Measurements from ENCODE around the gene KIAA0040. TPM values are rescaled to one million over a fixed set of nuclear protein-coding genes. Genes with fewer than 3 reads are reported as not detected.

The KIAA0040 gene
- total RNA-seq, 1 experiment from 2014 or later, result 5.0 TPM

DNA sequence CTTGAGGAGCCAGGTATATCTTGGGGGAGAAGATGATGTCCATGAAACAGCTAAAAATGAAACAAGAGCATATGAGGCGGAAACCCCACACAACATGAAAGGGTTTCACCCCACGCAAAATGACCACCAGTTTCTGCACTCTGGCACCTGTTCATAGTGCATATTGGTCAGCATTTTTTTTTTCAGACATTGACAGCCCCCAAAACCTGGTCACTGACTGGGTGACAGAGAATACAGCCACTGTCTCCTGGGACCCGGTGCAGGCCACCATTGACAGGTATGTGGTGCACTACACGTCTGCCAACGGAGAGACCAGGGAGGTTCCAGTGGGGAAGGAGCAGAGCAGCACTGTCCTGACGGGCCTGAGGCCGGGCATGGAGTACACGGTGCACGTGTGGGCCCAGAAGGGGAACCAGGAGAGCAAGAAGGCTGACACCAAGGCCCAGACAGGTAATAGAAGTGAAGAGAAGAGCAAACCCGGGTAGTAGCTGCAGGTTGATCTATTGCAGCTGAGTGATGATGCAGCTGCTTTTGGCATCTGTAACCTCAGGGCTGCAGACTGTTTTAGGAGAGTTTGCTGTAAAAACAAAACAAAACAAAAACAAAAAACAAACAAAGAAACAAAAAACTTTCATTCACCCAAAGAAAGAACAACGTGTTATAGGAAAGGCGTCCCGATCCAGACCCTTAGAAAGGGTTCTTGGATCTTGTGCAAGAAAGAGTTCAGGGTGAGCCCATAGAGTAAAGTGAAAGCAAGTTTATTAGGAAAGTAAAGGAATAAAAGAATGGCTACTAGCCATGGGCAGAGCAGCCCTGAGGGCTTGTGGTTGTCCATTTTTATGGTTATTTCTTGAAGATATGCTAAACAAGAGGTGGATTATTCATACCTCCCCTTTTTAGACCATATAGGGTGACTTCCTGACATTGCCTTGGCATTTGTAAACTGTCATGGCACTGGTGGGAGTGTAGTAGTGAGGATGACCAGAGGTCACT lies 73.9 kb downstream of the KIAA0040 start:
- no peak for DNase-seq
- Histone ChIP-seq H3K79me1 (ENCODE audit: insufficient read depth, low read depth, low read length, poor library complexity, severe bottlenecking) (no peaks in the 10 kb centered on the region), H2BK15ac (ENCODE audit: low read depth, low read length) (no peak overlapping the region), H2AK5ac (ENCODE audit: insufficient read length, low read length) (no peak overlapping the region), H3K23me2 (ENCODE audit: insufficient read length, low read depth, low read length, poor library complexity, severe bottlenecking) (no peaks in the 10 kb centered on the region), H3K4me2 (ENCODE audit: insufficient read depth, insufficient read length, low read length) (no peak overlapping the region), H4K5ac (ENCODE audit: insufficient read length, low read depth, low read length) (no peak overlapping the region), H3K4me1 (ENCODE audit: insufficient read depth, low read length) (no peaks in the 10 kb centered on the region), H2BK20ac (ENCODE audit: low read depth, low read length, poor library complexity, severe bottlenecking) (no peak overlapping the region), H2BK120ac (ENCODE audit: low read depth, low read length, poor library complexity, severe bottlenecking) (no peak overlapping the region), H3T11ph (ENCODE audit: low read length) (no peak overlapping the region), H3K4ac (ENCODE audit: low read depth, low read length) (no peak overlapping the region), H4K91ac (ENCODE audit: insufficient read length, low read depth, low read length) (no peak overlapping the region), H3K27me3 (ENCODE audit: insufficient read depth, low read length) (no peaks in the 10 kb centered on the region), H4K8ac (replicated peaks; ENCODE audit: insufficient read length, low read depth, low read length) (no peak overlapping the region), H3K56ac (ENCODE audit: insufficient read length, low read depth, low read length) (no peak overlapping the region), H3K18ac (ENCODE audit: insufficient read length, low read depth, low read length) (no peak overlapping the region), H3K79me2 (ENCODE audit: insufficient read depth, low read length) (no peaks in the 10 kb centered on the region), H3K27ac (ENCODE audit: insufficient read length, low read depth, low read length) (no peak overlapping the region), H3K14ac (ENCODE audit: insufficient read depth, low read length) (no peak overlapping the region), H4K20me1 (ENCODE audit: control insufficient read depth, insufficient read depth, insufficient read length) (no peaks in the 10 kb centered on the region), H3K9me3 (ENCODE audit: control insufficient read depth, low read depth, low read length) (no peaks in the 10 kb centered on the region), H3K23ac (ENCODE audit: insufficient read length, low read depth, low read length) (no peak overlapping the region), H2BK5ac (ENCODE audit: insufficient read length, low read length) (no peak overlapping the region), H3K9ac (ENCODE audit: extremely low read depth, insufficient read length, low read length) (no peak overlapping the region), H2AFZ (ENCODE audit: low read length) (no peak overlapping the region), H2BK12ac (ENCODE audit: insufficient read length, low read depth, low read length) (no peak overlapping the region)
- H3K36me3 Mint-ChIP-seq (ENCODE audit: insufficient read depth in 1 of 3, low read depth in 3 of 3), result peaks cover 0 to 2% (median 0%) of the 10 kb centered on the region in 3 experiments; a peak in 1 of 7 replicates
- H3K27me3 Mint-ChIP-seq (ENCODE audit: low read depth), result no peaks in the 10 kb centered on the region
- no peak overlapping the region for H3K4me3 Mint-ChIP-seq
- H3K27ac Mint-ChIP-seq, result no peak overlapping the region
- H3K9me3 Mint-ChIP-seq, result peaks cover 5 to 6% of the 10 kb centered on the region in 2 experiments; a peak in 4 of 5 replicates
- no peaks in the 10 kb centered on the region for H3K4me1 Mint-ChIP-seq
- TF ChIP-seq, protein P1, sequence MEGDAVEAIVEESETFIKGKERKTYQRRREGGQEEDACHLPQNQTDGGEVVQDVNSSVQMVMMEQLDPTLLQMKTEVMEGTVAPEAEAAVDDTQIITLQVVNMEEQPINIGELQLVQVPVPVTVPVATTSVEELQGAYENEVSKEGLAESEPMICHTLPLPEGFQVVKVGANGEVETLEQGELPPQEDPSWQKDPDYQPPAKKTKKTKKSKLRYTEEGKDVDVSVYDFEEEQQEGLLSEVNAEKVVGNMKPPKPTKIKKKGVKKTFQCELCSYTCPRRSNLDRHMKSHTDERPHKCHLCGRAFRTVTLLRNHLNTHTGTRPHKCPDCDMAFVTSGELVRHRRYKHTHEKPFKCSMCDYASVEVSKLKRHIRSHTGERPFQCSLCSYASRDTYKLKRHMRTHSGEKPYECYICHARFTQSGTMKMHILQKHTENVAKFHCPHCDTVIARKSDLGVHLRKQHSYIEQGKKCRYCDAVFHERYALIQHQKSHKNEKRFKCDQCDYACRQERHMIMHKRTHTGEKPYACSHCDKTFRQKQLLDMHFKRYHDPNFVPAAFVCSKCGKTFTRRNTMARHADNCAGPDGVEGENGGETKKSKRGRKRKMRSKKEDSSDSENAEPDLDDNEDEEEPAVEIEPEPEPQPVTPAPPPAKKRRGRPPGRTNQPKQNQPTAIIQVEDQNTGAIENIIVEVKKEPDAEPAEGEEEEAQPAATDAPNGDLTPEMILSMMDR (conservative IDR thresholded peaks at IDR 0.05), result no peak
- WGBS (ENCODE audit: extremely low coverage, insufficient read length, low lambda C conversion rate), result no CpG with 5 or more reads among the region's 13 CpGs

All from H9 (cell line).